ENCODE data around the gene ARMH3. TPM values are rescaled to one million over a fixed set of nuclear protein-coding genes. Genes with fewer than 3 reads are reported as not detected.

The ARMH3 gene
- total and polyA plus RNA-seq, 2 experiments from 2014 or later: 8.7 to 11.1 TPM

GRCh38 chr10:101986624-101986971 is 69.4 kb downstream of the ARMH3 start:
- no peak overlapping the region for H2AFZ ChIP-seq
- ATAC-seq (no peak), DNase-seq (ENCODE audit: low spot score) (no peak)
- no peak for TF ChIP-seq EZH2phosphoT487 (IDR thresholded peaks at IDR 0.05; ENCODE audit: unreplicated experiment)
- TF ChIP-seq REST (IDR thresholded peaks at IDR 0.05; ENCODE audit: unreplicated experiment): no peak
- no peak for TF ChIP-seq ZNF114 (CRISPR knock-in tag; IDR thresholded peaks at IDR 0.05)
- no peak for TF ChIP-seq POLR2AphosphoS5 (IDR thresholded peaks at IDR 0.05; ENCODE audit: low read depth)
- TF ChIP-seq ZNF331 (CRISPR knock-in tag; IDR thresholded peaks at IDR 0.05; ENCODE audit: low read depth): no peak
- TF ChIP-seq EZH2 (IDR thresholded peaks at IDR 0.05; ENCODE audit: low read depth, unreplicated experiment): no peak
- no peak for TF ChIP-seq ETS1 (IDR thresholded peaks at IDR 0.05)
- no peak for TF ChIP-seq CTCF (conservative IDR thresholded peaks at IDR 0.05; ENCODE audit: low read depth in 2 of 2)
- TF ChIP-seq CREB1 (CRISPR knock-in tag; IDR thresholded peaks at IDR 0.05; ENCODE audit: low read depth): no peak
- TF ChIP-seq JUNB (IDR thresholded peaks at IDR 0.05; ENCODE audit: unreplicated experiment): no peak
- TF ChIP-seq ZNF462 (CRISPR knock-in tag; IDR thresholded peaks at IDR 0.05): no peak
- no peak for TF ChIP-seq STAT1 (IDR thresholded peaks at IDR 0.05; ENCODE audit: unreplicated experiment)
- no peak for TF ChIP-seq NANOG (IDR thresholded peaks at IDR 0.05; ENCODE audit: borderline replicate concordance)
- H3K4me3 ChIP-seq: no peak overlapping the region
- no peaks in the 10 kb centered on the region for H3K27me3 ChIP-seq (ENCODE audit: insufficient read depth)
- no peaks in the 10 kb centered on the region for H3K4me1 ChIP-seq (ENCODE audit: insufficient read depth)
- H3K27ac Mint-ChIP-seq: no peak overlapping the region
- no peaks in the 10 kb centered on the region for H3K27me3 Mint-ChIP-seq (ENCODE audit: insufficient read depth, low read depth, poor library complexity)
- H3K36me3 Mint-ChIP-seq (ENCODE audit: low read depth): peaks cover 15% of the 10 kb centered on the region; the same call in 2 of the 3 replicates
- no peak overlapping the region for H3K4me2 ChIP-seq
- H3K4me1 Mint-ChIP-seq: no peaks in the 10 kb centered on the region
- H3K9me3 Mint-ChIP-seq: no peaks in the 10 kb centered on the region
- no peaks in the 10 kb centered on the region for H3K9me2 ChIP-seq (ENCODE audit: insufficient read depth)
- H3K27ac ChIP-seq (ENCODE audit: low read depth): 0 out of 2 replicates have a peak overlapping the region, but pooled peaks have one; percentile 59
- H3K4me3 Mint-ChIP-seq: no peak overlapping the region
- H4K20me1 ChIP-seq (replicated peaks; ENCODE audit: insufficient read depth): 0 out of 2 replicates have a peak, but pooled peaks cover 3% of the 10 kb centered on the region
- peaks cover 14% of the 10 kb centered on the region; the same call in 1 of the 2 replicates for H3K36me3 ChIP-seq (ENCODE audit: insufficient read depth)
- H3K79me2 ChIP-seq (replicated peaks; ENCODE audit: insufficient read depth): no peaks in the 10 kb centered on the region
- H3F3A ChIP-seq (replicated peaks; ENCODE audit: low read depth): no peaks in the 10 kb centered on the region
